Stimulated activated CD8-positive, alpha-beta memory T cell treated with anti-CD3 and anti-CD28 coated beads, Interleukin-12 subunit alpha, Interleukin-12 subunit beta, amount 100 ng/mL, for 24 hours (primary cell): ENCODE results near the gene PTPRU.

ENCODE experiments used
- DNase-seq: peaks from one replicate; pipeline ENCODE4 v3.0.0-alpha.2; 2020; ENCODE audit errors: extremely low read depth

Gene PTPRU

DNA sequence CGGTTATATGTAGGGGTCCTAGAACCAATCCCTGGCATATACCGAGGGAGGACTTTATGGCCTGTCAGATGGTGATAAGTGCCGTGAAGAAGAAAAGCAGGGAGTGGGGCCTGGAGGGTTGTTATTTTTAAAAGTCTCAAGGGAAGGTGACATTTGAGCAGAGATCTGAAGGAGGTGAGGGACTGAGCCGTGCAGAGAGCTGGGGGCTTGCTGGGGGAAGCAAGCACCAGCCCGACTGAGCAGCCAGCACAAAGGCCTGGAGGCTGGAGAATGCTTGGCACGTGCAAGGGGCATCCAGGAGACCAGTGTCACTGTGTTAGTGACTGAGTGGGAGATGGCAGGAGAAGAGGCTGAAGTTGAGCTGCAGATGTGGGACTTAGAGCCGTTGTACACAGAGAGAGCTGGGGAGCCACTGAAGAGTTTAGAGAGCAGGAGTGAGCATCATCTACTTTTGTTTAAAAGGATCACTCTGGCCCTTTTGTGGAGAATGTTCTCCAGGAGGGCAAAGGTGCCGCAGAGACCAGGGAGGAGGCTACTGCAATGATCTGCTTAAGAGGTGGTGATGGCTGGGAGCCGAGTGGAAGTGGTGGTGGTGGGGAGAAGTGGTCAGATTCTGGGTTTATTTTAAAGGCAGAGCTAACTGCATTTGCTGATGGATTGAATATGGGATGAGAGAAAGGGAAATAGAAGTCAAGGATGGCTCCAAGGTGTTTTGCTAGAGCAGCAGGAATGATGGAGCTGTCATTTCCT, 31.2 kb downstream of the PTPRU start:
- DNase-seq: no peak

GRCh38 chr1:29269382-29269781, 33.1 kb downstream of the PTPRU start:
- no peak for DNase-seq

DNA sequence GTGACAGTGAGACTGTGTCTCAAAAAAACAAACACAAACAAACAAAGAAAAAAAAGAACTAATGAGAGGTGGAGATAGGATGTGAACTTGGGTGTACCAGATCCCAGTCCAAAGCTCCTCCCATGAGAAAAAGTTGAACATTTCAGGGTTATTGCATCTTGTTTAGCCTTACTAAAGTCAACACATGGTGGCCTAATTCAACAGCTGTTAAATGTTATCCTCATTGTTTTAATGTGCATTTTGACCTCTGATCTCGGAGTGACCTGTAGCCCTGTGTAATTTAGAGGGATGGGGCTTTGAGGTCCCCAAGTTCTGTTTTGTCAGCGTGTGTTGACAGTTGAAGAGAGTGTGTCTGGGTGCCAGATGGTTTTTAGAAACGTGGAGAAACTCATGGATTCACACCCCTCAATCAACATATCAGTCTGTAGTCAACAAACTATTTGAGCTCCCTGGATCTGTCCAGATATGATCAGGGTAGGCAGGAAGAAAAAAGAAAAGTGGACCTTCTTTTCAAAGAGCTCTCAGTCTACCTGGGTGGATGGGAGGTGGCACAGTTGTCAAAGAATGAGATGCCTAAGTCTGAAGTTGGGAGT, 34.7 kb downstream of the PTPRU start:
- no peak for DNase-seq

GRCh38 chr1:29271724-29272123, 35.4 kb downstream of the PTPRU start:
- DNase-seq: no peak

DNA sequence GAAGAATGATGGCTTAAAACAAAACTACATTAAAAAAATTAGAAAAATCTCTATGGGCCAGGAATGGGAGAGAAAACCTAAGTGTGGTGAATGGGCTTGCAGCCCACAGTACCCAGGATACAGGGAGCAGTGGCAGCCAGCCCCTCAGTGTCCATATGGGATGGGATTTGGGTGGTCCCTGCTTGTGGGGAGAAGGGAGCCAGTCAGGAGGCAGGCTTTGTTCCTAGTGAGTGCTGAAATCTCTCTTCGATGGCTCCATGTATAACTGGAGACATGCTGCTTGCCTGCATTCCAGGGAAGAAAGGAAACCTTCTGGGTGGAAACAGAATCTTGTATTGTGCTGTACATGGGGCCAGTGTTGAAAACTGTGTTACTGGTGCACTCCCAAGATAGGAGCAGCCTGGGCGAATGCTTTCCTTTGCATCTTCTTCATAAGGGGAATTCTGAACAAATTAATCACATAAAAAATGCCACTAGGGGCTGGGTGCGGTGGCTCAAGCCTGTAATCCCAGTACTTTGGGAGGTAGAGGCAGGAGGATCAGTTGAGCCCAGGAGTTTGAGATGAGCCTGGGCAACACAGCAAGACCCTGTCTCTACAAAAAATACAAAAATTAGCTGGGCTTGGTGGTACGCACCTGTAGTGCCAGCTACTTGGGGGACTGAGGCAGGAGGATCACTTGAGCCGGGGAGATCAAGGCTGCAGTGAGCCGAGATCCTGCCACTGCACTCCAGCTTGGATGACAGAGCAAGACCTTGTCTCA, 36.0 kb downstream of the PTPRU start:
- DNase-seq: no peak

DNA sequence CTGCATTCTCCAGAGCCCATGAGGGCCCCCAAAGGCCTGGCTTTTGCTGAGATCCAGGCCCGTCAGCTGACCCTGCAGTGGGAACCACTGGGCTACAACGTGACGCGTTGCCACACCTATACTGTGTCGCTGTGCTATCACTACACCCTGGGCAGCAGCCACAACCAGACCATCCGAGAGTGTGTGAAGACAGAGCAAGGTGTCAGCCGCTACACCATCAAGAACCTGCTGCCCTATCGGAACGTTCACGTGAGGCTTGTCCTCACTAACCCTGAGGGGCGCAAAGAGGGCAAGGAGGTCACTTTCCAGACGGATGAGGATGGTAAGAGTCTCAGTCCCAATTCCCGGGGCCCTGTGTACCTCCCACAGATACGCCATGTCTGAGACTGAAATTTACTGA, 39.1 kb downstream of the PTPRU start:
- DNase-seq: no peak

GRCh38 chr1:29278124-29278523, 41.8 kb downstream of the PTPRU start:
- no peak for DNase-seq

DNA sequence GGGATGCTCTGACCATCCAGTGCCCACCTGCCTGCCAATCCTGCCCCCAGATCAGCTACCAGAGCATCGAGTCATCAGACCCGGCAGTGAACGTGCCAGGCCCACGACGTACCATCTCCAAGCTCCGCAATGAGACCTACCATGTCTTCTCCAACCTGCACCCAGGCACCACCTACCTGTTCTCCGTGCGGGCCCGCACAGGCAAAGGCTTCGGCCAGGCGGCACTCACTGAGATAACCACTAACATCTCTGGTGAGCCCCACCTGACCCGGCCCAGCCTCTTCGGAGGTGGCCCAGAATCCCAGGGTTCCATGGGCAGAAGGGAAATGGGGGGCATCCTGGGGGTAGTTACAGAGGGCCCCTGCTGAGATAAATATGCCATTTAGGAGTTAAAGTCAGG, 43.1 kb downstream of the PTPRU start:
- DNase-seq: no peak

DNA sequence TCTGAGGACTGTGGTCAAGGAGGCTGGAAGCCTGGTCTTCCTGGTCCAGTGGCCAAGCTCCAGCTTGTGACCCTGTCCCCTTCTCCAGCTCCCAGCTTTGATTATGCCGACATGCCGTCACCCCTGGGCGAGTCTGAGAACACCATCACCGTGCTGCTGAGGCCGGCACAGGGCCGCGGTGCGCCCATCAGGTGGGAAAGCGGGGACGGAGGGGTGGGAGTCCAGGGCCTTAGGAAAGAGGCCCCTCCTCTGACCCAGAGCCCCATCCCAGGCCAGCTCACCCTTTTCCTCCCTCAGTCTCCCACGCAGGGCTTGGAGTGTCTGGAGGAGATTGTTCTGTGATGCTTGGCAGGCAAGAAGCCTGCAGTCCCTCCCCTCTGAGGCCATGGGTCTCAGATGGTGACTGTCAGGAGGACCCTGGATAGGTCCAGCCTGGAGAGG, 43.6 kb downstream of the PTPRU start:
- no peak for DNase-seq

DNA sequence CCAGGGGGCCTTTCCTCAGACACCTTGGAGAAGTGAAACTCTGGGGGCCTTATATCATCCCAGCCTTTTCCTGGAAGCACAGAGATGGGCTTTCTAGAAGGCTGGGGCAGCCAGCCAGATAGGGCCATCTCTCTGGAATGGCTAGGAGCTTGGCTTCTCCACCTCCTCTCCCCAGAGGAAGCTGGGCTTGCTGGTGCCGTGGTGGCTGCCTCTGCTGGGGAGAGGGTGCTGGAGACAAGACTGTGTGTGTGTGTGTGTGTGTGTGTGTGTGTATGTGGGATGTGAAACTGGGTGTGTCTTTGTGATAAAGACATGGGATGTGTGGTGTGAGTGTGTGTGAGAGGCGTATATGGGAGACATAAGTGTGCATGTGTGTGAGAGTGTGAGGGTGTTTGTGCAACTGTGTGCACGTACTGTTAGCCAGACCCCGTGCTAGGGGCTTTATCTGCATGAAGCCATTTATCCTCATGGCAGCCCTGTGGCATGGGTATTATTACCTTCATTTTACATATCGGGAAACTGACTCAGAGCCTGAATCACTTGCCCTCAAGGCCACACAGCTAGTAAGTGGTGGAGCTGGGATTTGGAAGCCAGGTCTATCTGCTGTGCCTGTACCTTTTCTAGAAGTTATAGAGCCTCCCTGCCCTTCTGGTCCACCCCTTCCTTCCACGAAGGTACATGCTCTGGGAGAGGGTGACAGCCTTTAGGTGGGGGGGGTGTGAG, 44.2 kb downstream of the PTPRU start:
- DNase-seq: no peak

DNA sequence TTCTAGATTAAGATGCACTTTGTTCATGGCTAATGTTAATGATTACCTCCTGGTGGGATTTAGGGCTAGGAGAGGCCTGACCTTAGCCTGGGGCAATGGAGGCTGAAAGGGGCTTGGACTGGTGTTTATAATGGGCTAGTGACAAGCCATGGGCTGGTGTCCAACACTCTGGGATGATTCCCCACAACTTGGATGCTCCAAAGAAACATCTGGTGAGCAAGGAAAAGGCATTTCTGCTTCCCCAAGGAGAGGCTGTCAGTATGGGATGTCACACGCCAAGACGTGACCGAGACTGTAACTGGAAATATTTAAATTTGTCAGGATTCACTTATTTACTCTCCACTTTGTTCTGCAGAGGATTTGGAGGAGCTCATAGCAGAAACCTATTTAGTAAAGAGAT, 45.2 kb downstream of the PTPRU start:
- no peak for DNase-seq

DNA sequence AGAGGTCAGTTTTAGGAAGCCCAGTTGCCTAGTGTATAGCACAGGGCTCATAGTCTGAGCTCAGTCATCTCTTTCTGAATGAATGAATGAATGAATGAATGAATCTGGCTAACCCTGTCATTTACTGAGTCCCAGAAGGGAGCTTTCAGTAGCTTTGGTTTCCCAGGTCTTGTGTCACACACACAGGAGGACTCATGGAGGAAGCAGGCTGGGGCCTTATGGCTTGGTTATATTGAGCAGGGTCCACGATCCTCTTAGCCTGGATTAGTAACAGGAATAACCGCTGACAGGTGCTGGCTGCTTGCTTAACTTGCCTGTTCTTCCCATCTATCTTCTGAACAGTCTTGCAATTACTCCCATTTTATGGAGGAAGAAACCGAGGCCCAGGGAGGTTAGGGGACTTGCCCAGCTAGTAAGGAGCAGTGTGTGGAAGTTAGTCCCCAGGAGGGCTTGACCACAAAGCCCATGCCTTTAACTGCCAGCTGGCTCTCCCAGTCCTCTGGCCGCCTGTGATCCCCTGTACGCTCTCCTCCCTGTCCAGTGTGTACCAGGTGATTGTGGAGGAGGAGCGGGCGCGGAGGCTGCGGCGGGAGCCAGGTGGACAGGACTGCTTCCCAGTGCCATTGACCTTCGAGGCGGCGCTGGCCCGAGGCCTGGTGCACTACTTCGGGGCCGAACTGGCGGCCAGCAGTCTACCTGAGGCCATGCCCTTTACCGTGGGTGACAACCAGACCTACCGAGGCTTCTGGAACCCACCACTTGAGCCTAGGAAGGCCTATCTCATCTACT, 46.0 kb downstream of the PTPRU start:
- no peak for DNase-seq

DNA sequence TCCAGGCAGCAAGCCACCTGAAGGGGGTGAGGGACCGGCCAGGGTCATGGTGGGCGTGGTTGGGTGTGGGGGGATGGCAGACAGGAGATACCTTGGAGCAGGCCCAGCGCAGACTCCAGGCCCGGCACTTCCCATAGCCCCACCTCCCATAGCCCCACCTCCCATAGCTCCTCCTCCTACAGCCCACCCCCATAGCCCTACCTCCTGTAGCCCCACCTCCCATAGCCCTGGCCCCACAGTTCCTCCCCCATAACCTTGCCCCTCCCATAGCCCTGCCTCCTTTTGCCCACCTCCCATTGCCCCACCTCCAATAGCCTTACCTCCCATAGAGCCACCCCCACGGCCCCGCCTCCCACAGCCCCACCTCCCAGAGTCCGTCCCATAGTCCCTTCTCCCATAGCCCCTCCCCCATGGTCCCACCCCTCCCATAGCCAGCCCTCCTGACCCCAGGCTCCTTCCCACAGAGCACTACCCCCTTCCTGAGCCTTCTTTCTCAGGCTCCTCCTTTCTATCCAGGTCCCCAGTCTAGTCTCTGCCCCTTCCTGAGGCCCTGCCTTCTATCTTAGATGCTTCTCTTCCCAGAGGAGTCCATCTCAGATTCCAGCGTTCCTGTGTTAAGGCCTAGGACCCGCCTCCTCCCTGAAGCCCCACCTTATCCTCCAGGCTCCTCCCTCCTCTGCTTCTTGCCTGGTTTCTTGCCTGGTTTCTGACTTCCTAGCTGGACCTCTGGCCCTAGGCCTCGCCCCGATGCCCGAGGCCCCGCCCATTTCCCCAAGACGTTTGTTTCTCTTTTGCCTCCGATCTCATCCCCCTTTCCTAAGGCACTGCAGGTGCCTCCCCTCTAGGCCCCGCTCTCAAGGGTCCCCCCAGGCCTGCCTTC, 46.8 kb downstream of the PTPRU start:
- DNase-seq: no peak

DNA sequence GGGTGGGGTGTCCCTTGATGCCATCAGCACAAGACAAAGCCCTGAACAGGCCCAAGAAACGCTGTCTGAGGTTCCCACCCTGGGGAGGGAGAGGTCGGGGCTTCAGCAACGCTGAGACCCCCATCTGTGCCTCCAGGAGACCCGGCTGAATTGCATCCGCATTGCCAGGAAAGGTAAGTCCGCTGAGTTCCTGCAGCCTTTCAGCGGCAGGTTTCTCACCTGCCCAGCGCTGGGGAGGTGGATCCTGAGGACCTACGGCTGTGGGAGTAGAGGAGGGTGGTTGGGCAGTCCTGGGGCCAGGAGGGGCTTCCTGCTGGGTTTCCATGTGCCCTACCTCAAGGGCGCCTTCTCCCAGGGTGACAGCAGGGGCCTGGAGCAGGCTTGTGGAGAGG, 47.5 kb downstream of the PTPRU start:
- DNase-seq: no peak

DNA sequence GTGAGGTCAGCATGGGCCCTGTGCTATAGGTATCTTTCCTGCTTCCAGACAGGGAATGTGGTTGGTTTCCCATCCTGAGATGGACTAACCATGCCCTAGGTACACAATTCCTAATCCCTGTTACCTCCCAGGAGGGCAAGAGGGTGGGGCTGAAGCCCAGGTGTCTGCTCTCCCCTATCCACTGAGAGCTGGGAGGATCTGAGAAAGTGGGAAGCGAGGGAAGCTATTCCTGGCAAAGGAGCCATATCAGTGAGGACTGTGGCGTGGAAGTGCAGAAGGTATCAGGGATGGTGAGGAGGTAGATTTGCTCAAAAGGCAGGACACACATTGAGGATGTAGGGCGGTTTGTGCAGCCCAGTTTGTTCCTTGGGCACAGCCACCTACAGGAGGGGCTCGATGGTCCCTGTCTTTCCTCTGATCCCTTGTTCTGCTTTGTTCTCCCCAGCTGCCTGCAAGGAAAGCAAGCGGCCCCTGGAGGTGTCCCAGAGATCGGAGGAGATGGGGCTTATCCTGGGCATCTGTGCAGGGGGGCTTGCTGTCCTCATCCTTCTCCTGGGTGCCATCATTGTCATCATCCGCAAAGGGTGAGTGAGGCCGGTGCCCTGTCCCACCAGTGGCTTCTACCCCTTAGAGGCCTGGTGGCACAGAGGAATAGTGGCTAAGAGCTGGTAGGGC, 48.1 kb downstream of the PTPRU start:
- DNase-seq: no peak

DNA sequence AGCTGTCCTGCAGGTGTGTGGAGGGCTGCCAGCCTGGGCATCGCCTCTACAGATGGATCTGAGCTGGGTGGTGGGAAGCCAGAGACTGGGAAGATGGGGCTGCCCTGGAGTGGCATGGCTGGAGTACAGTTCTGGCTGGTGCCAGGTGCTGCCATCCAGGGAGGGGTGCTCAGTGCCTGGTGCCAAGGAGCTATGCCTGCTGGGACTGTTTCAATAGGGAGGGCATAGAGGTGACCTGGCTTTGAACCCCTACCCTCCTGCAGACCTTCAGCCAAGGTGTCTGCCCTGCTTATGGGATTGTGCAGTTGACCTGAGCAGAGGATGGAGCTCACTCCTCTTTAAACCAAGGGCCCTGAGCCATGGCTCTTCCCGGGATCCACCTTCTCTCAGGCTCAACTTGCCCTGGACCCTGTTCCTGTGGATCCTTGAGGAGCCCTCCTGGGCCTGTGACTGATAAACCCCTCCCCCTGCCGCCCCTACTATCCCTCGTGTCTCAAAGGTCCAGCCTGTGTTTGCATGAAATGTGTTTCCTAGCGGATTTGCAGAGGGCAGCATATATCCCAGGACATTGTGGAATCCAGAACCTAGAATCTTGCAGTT, 48.7 kb downstream of the PTPRU start:
- no peak for DNase-seq

DNA sequence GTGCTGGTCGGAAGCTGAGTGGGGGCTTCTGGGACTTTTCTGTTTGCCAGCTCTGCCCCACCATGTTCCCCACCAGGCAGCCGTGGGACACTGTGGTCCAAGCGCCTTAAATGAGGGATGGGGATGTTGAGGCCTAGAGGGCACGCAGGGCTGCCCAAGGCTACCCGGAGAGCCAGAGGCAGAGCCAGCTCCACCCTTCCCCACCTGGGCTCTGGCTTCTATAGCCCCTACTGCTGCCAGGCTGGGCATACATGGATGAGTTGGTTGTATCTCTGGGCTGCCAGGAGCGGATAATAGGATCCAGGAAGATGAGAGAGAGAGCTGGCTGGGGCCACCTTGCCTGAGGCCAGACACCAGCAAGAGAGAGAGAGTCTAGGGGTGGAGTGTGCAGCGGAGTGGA, 49.4 kb downstream of the PTPRU start:
- no peak for DNase-seq

DNA sequence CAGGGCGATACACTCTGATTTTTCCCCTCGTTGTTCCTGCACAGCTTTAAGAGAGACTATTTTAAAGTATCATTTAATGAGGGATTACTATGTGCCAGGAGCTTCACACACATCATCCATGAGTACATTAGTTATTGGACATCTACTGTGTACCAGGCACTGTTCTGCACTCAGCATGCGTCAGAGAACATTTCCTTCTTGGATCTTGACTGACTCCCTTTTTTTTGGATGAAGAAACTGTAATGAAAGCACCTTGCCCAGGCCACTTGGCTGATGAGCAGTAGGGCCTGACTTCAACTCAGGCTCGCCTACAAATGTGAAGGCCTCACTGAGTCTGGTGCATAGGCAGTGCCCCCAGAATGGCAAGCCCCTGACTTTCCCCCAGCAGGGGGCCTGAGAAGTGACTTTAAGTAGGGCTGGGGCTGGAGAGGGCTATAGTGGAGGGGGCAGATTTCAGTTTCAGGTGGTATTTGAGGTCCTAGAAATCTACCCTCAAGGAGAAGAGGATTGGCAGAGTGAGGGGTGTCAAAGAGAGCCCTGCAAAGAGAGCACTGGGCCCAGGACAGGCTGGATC, 50.0 kb downstream of the PTPRU start:
- no peak for DNase-seq

DNA sequence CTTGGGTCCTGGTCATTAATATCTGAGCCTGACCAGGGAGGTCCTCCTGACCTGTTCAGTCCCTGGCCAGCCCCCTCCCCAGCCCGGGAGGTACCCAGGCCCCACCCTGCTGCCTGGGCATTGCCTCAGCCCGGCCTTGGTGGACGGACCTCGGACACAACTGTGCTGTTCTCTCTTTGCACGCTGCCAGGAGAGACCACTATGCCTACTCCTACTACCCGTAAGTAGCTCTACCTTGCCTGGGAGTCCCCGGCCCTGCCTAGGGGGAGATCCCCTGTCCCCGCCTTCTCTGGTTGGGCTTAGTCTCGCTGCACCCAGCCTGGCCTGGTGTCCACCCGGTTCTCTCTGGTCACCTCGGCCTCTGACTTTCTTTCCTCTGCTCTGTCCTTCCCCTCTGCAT, 53.2 kb downstream of the PTPRU start:
- no peak for DNase-seq
